ENCODE measurements around the gene CDC14A. TPM values are rescaled to one million over a fixed set of nuclear protein-coding genes. Genes with fewer than 3 reads are reported as not detected.

CDC14A gene
- total and polyA plus RNA-seq, 2 of the 8 experiments (the other 6 are each of a cell fraction or from before 2014, with no cell fraction given) = 3.2 to 8.9 TPM

GRCh38 chr1:100530880-100531487 lies 178.7 kb downstream of the CDC14A start:
- H2BK20ac ChIP-seq (ENCODE audit: low read length) = no peak overlapping the region
- H2BK5ac ChIP-seq (ENCODE audit: low read depth, low read length) = no peak overlapping the region
- peaks cover 0 to 4% (median 2%) of the 10 kb centered on the region in 4 experiments; a peak in 3 of 7 replicates for H3K4me1 ChIP-seq (replicated peaks in 1 of 4; ENCODE audit: control insufficient read depth in 3 of 4, insufficient read depth in 4 of 4, low read length in 3 of 4)
- no peak overlapping the region for H4K8ac ChIP-seq (ENCODE audit: extremely low read depth, insufficient read depth, low read length)
- H3K79me1 ChIP-seq (ENCODE audit: low read depth, low read length) = no peaks in the 10 kb centered on the region
- no peak overlapping the region for H3K18ac ChIP-seq (ENCODE audit: extremely low read depth, low read length)
- no peaks in the 10 kb centered on the region for H3K23me2 ChIP-seq (ENCODE audit: low read depth, low read length)
- ChIA-PET CTCF (ENCODE audit: partially characterized antibody) (interaction anchor here (1.7 to 3.2 kb wide), 2 partner anchors 12 to 338 kb away, joined by 6 to 12 read pairs; no protein-coding TSS in a partner anchor), POLR2A (ENCODE audit: partially characterized antibody) (no interaction called here)
- no peaks in the 10 kb centered on the region for H3K36me3 ChIP-seq (ENCODE audit: control insufficient read depth in 2 of 4, insufficient read depth in 4 of 4, low read length in 3 of 4)
- H2BK12ac ChIP-seq (ENCODE audit: low read depth, low read length) = no peak overlapping the region
- no peaks in the 10 kb centered on the region for H4K20me1 ChIP-seq (replicated peaks in 1 of 2; ENCODE audit: control insufficient read depth in 1 of 2, insufficient read depth in 2 of 2, low read length in 2 of 2)
- no peak overlapping the region for H3K14ac ChIP-seq (ENCODE audit: insufficient read length)
- H3K9ac ChIP-seq (replicated peaks in 1 of 4; ENCODE audit: extremely low read depth in 1 of 4, low read depth in 3 of 4, low read length in 3 of 4) = no peak overlapping the region
- no peak overlapping the region for H2AFZ ChIP-seq (ENCODE audit: low read length)
- 82% methylated on average over 3 of the region's 3 CpGs; no CpG with 5 or more reads in 1 of the 2 experiments for WGBS, 2 experiments (ENCODE audit: extremely low coverage in 1 of 2, insufficient coverage in 1 of 2, insufficient read length in 1 of 2, insufficient replicate concordance in 2 of 2, low coverage in 1 of 2, low lambda C conversion rate in 2 of 2, missing lambda C conversion rate in 1 of 2)
- no peak overlapping the region for H3K4ac ChIP-seq (replicated peaks; ENCODE audit: insufficient read length, low read depth, low read length)
- H3K79me2 ChIP-seq (ENCODE audit: control insufficient read depth in 1 of 2, insufficient read depth in 2 of 2, low read length in 2 of 2) = no peaks in the 10 kb centered on the region
- no peak overlapping the region for H2BK120ac ChIP-seq (replicated peaks; ENCODE audit: low read depth, low read length)
- H3K23ac ChIP-seq (ENCODE audit: insufficient read length) = no peak overlapping the region
- no peak overlapping the region for H3K4me2 ChIP-seq (ENCODE audit: insufficient read depth in 1 of 2, low read depth in 2 of 2, low read length in 2 of 2)
- no peak overlapping the region for H3K27ac ChIP-seq (ENCODE audit: low read depth, low read length)
- FAIRE-seq (no peak), DNase-seq (ENCODE audit: low read depth in 1 of 2, low spot score in 2 of 2) (no peak)
- H2AK5ac ChIP-seq (ENCODE audit: low read depth, low read length) = no peak overlapping the region
- H3K56ac ChIP-seq (replicated peaks; ENCODE audit: insufficient read length, low read depth, low read length) = no peak overlapping the region
- peaks cover 0 to 4% (median 0%) of the 10 kb centered on the region in 4 experiments; a peak in 2 of 7 replicates for H3K27me3 ChIP-seq (replicated peaks in 1 of 4; ENCODE audit: control insufficient read depth in 3 of 4, extremely low read depth in 1 of 4, insufficient read depth in 3 of 4, low read length in 3 of 4)
- TF ChIP-seq USF2 (IDR thresholded peaks at IDR 0.05; ENCODE audit: low read length) (no peak), MAFK (IDR thresholded peaks at IDR 0.05; ENCODE audit: low read depth, low read length) (no peak), ATF2 (IDR thresholded peaks at IDR 0.05; ENCODE audit: low read length) (no peak), KDM1A (IDR thresholded peaks at IDR 0.05; ENCODE audit: borderline replicate concordance, low read length) (no peak)
- H2BK15ac ChIP-seq (ENCODE audit: low read length) = no peak overlapping the region
- H3K4me3 ChIP-seq (ENCODE audit: extremely low read depth in 1 of 4, insufficient read depth in 2 of 4, low read depth in 3 of 4, low read length in 4 of 4) = no peak overlapping the region
- no peak overlapping the region for H4K5ac ChIP-seq (ENCODE audit: insufficient read length, low read depth, low read length)
- no peaks in the 10 kb centered on the region for H3K9me3 ChIP-seq (ENCODE audit: insufficient read depth in 2 of 2, low read depth in 1 of 2, low read length in 1 of 2)
- no peak overlapping the region for H4K91ac ChIP-seq (replicated peaks; ENCODE audit: insufficient read length, low read length)

Measured in H1 (cell line).